Left hindlimb (tissue), 1 donor: Measurements from ENCODE around the gene FARP1.
A peak's percentile ranks its signal among the peaks of the same experiment; 100 is the strongest.
"Not testable (repeated sequence)": the region's sequence is repeated elsewhere in the genome, so short reads cannot be mapped to it uniquely, and the experiment has no call there.

Experiments
- DNase-seq: peaks from one replicate; pipeline ENCODE4 v3.0.0-alpha.2; 2018

The FARP1 gene

DNA sequence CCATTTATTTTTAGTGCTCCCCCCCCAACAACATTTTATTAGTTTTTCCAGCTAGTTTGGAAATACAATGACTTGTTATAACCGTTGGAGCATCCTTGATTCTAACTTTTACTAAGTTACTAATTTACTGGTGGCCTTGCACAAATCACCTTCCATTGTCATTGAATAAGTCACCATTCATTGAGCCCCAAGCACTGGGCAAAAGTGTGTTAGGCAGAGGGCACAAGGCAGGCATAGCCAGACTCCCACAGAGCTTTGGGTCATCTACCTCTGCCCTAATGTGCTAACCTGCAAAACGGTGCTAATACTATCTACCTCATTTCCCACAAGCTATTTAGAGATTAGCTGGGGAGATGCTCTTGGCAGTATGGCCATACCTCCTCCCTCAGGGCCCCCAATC is 120.9 kb downstream of the FARP1 start:
- DNase-seq = no peak

DNA sequence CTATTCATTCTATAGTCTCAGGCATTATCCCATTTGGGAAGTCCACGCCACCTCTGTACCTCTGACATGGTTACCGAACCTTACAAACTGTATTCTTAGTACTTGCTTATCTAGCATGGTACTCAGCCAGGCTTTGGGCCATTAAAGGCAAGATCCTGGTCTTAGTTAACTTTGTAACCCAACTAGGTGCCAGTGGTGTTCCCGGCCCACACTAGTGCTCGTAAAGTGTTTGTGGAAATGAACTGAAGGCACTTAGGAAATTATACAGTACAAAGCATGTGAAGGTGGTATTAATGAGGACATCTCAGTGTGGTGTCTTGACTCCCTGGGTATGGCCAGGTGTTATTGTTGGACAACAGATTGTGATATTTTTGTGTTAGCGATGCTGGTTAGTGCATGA is 122.0 kb downstream of the FARP1 start:
- DNase-seq = no peak

DNA sequence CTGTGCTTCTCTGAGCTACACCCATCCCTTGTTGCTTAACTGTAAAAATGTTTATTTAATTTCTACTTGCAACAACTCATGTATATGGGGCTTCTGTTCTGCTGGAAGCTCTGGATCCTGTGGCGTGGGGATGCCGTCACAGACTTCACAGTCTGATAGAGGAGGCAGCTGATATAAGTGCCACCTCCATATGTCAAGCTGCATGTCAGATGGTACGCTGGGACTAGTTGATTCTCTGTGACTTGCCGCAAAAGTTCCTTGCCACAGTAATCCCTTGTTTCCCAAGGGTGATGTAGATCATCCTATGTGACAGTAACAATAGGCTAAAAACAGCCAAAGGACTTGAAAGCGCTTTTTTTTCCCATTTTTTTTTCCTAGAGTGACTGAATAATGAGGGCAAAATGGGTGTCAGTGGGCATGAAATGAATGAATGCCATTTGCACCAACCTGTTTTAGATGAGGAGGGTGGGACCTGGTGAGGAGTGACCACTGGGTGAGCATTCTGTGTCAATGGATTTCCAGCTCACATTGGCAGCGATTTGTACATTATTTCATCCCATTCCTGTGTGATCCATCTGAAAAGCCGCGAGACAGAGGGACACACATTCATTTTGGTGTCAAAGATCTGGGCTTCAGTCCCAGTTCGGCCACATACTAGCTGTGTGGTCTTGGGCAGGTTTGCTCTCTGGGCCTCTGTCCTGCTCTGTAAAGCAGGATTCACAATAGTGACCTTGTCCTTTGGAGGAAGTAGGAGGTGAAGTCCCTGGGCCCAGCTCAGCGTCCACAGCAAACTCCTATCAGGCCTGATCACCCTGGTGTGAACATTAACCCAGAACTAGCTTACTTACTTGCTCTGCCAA is 123.0 kb downstream of the FARP1 start:
- DNase-seq = peak; percentile 65

DNA sequence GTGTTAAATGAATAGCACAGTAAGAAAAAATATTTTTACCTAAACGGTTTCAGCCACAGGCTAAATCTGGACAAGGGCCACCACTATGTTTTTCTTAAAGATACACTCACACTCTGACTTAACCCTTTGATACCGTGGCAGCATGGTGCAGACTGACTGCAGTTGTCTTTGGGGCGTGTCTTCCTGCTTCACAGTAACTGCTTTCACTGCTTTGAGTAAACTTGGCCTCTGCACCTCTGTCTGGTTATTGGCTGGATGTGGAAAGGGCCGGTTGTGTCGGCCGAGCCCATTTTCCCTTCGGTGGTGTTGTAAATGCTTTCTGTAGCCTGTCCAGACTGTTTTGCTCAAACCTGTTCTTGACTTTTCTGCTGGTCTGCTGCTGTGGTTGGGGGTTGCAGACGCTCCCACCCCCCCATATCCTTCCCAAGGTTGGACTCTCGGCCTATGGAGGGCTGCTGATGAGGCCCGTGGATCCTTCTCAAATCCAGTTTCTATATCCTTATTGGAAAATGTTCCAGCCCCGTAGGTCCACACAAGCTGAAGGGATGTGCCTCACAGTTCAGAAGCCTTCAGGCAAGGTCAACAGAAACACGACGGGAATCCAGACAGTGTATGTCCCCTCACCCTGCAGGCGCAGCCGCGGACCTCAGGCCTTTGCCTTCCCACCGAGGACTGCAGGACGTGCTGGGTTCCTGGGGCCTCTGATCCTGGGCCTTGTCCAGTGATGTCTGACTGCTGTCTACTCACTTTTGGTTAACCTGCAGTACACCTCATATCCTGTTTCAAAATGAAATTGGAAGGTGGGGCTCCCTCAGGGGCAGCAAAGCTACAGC is 124.4 kb downstream of the FARP1 start:
- peak; percentile 64 for DNase-seq

DNA sequence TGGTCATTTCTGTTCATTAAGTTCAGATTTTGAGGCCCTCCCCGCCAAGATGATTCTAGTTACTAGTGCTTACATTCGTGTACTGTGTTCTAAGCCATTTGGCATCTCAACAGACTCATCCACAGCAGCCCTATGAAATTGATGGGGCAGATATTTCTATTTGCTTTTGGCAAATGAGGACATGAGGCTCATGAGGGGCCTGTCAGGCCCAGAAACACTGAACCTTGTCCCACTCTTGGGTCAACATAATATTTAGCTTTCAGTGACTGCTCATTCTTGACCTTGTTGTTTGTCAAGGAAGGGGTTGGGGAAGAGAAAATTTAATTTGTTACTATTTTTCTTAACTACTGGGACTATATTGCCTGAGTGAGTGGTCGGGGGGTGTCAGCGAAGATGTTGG is 126.5 kb downstream of the FARP1 start:
- DNase-seq = no peak

DNA sequence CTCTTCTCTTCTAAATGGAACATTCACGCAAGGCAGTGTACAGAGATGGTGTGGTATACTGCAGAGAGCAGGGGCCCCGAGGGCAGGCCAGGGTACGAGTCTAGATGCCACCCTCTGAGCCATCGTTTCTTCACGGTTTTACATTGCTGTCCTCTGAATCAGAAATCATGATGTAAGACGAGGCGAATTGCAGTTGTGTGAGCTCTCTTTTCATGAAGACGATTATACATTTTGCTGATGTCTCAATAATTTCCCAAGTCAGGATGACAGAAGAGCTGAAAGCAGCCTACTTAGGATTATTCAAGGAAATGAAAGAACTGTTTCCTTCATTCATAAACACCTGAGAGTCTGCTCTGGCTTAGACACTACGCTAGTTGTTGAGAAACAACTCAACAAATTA is 127.9 kb downstream of the FARP1 start:
- no peak for DNase-seq

DNA sequence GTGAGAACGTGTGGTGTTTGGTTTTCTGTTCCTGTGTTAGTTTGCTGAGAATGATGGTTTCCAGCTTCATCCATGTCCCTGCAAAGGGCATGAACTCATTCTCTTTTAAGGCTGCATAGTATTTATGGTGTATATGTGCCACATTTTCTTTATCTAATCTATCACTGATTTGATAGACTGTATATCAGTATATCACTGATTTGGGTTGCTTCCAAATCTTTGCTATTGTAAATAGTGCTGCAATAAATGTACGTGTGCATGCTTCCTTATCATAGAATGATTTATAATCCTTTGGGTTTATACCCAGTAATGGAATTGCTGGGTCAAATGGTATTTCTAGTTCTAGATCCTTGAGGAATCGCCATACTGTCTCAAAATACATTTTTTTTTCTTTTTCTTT is 128.8 kb downstream of the FARP1 start:
- DNase-seq = not testable (repeated sequence)

DNA sequence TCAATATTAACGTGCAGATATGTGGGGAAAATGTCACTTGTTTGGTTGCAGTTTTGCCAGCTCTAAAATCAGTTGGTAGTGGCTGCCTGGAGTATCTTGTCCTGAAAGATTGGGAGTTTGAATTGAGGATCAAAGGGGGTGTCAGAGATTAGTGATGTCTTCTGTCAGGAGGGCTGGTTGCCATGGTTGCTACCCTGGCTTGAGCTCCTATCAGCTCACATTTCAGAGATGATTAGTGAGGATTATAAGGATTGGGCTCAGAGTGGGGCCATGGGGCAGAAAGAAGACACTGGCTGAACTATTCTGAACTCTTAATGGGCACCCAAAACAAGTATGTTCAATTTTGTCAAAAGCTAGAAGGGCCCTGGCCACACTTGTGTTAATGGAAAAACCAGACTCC is 129.7 kb downstream of the FARP1 start:
- DNase-seq = no peak

DNA sequence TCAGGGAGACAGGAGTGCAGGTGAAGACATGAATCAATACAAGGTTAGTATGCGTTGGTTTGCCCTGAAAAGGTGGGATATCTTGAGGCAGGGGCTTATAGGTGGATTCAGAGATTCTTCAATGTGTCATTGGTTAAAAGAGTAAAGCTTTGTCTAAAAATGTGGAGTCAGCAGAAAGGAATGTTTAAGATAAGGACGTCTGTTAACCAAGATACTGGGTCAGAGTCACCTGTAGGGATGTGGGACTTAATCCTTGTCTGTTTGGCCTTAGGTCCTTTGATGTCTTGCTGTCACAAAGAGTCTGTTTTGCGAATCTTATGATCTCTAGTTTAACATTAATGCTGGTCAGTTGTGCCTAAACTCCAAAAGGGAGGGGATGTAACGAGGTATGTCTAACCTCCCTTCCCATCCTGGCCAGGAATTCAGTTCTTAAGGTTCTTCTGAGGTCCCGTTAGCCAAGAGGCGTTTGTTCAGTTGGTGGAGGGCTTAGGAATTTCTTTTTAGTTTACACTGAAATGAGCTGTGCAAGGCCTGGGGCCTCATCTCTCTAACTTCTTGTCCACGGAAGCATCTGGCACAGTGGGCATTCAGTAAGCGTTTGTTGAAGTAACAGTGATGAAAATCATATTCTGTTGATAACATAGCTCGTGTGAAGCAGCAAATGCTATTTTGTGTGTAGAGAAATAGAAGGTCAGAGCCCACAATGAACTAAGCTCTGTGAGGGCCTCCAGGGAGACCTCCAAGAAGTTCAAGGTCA is 130.4 kb downstream of the FARP1 start:
- no peak for DNase-seq

DNA sequence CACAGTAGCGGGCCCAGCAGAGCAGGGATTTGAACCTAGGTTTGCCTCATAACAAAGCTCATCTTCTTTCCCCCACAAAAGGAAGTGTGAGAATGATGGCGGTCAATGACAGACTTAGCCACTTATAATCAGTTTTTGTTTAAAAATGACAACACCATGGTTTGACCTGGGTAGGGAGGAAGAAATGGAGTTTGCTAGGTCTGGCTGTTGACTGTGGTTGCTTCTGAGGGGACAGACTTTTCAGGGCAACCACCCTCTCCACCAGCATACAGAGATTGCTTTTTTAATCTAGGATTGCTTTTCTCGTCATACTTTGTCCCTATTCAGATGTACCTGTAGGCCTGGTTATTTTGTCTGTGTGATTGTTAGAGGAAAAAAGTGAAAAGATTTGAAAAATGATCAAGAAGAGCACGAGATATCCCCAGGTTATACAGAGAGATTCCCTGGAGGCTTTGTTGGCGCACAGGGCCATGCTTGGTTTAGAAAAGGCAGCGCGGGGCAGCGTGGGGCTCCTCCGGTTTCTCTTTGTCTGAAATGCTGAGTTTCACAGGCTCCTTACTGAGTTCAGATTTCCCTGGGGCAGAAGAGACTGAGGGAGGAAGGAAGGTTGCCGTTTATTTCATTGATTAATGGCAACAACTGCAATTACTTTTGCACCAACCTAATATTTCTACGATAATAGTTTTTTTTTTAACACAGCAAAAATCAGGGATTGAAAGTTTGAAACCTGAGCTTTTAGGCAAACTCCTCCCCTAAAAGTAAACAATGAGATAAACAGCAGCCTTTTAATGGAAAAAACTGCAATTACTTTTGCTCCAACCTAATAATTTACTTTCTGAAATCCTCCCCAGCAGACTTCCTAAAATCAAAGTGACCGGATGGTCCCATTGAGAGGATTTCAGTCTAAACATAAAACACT is 131.2 kb downstream of the FARP1 start:
- DNase-seq = no peak

DNA sequence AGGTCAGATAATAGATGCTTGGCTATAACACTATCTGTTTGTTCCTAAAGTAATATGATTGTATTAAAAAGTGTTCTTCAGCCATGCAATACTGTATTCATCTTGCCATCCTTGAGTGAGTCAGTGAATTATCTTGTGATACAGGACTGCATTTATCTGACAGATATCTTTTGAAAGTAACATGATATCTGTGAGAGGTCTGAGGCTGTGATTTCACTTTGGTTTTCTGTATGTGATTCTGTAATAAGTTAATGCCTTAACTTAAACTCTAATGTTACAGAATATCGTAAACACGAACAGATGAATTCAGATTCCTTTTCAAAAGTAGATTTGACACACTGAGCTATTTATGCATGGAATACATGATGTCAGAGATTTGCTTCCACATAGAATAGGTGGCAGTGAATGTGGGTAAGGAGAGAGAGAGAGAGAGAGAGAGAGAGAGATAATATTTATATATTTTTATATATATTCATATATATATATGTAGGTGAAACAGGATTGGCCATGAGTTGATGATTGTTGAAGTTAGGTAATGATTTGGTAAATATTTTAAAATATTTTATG is 132.1 kb downstream of the FARP1 start:
- no peak for DNase-seq

DNA sequence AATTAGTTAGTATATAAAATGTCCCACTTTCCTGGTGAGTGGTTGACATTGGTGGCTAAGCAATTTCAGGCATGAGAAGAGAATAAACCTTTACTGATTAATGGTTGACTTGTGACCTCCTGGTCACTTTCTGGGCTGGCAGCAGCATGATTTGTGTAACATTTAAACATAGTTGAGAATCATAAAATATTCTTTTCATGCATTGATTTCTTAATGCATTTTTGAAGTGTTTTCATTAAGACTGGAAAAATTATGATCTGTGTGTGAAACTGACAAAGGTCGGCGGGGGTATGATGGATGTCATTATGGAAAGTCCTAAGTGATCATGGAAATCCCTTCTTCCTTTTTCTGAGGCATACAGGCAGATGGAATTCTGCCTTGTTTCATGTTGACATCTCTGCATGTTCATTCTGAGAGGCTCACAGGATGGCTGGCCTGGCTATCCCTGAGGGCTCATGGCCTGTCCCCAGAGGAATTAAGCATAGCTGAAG is 132.8 kb downstream of the FARP1 start:
- no peak for DNase-seq

DNA sequence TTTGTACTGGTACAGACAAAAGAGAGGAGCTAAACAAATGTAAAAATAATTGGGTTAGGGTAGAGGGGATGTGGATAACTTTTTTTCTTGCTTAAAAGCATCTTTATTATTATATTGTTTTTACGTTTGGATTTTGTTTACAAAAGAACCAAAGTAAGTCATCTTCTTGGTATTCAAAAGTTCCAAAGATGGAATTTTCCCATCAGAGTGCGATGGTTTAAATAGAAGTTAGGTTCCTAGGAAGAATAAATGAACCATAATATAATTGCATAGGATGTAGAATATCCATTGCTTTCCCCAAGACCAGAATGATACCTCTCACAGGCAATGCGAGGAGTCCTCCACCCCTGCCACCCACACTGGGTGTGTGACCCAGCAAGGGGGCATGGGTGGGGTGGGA is 133.6 kb downstream of the FARP1 start:
- DNase-seq = no peak

DNA sequence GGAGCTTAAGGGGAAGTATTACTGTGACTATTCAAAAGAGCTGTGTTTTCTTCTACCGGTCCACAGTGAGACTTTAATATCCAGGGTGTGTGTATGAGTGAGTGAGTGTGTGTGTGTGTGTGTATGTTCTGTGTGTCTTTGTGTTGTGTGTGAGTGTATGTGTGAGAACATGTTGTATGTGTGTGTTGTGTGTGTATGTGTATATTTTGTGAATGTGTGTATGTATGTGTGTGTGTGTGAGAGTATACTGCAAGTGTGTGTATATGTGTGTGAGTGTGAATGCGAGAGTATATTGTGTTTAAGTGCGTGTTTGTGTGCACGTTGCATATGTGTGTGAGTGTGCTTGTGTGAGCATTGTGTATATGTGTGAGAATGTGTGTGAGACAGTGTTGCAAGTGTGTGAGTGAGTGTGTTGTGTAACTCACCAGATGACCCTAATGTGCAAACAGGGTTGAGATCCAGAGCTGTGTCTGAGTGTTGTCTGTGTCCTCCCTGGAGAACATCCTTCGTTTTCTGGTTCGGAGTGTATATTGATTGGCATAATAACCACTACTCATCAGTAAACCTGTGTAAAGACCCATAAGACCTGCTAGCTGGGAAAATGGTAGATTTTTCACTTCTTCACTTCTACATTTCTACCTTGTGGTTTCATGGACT is 135.3 kb downstream of the FARP1 start:
- no peak for DNase-seq

DNA sequence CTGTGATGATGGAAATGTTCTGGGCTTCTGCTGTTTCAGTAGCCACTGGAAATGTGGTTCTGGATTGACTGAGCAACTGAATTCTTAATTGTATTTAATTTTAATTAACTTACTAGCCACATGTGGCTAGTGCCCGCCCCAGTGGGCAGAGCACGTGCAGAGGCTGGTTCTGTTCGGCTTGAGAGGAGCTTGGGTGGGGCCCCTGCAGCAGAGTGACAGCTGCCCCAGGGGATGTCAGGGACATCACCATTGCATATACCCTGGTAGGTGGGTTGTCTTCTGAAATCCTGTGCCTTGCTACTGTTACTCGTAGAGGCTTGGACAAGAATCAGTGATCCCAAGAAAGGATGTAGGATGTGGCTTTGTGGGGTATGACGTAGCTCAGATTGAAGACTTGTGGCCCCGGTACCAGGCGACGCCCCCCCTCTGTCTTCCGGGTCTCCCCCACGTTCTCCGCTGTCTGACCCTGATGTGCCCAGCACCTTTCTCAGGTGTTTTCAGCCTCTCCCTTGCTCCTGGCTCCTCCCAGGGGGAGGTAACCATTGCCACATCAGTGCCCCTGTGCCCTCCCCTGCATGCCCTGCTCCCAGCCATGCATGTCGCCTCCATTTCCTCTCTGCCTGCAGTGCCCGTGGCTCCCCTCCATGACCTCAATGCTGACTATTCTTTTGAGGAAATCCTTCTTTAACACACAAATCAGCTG is 136.7 kb downstream of the FARP1 start:
- no peak for DNase-seq

DNA sequence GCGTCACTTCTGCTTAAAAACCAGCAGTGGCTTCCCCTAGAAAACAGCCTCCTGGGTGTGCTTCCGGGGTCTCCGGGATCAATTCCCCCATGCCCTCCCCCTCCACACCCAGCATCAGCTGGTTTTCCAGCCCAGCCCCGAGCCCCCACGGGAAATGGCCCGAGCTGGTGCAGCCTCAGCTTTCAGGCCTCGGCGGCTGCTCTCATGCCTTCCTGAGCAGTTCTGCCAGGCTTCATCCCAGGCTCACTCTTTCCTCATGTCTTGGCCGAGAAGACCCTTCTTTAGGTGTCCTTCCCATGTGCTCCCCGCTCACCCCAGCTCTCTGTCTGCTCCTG is 137.2 kb downstream of the FARP1 start:
- no peak for DNase-seq

DNA sequence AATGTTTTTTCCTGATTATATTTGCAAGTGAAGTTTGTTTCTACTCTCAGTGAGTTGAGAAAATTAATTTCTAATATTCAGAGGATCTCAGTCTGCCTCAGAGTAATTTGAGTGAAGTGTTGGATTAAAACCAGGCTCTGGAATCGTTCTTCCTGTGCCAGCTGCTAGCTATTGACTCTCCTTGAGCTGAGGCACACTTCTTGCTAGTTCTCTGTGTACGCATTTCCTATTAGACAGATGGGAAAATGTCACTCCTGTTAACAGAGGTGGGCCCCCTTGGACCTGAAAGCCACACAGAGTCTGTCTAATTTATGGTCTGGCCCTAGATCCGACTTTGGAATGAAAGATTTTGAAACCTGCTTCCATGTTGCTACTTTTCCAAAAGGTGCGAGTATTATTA is 141.8 kb downstream of the FARP1 start:
- DNase-seq = no peak

DNA sequence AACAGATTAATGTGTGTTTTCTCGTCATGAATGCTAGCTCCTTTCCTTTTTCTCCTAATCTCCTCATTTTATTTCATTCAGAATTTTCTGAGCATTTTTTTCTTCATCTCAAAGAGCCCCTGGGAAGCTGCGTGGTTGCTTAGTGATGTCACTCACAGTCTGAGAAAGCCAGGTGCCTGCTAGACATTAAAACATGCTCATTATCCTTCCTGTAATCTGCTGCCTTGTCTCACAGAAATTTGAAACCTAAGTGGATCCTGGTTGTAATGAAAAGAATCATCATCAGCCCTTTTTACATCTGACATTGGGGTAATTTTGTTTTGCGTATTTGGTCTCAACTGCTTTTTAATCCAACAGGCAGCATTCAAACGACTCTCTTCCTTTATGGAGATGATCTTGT is 142.4 kb downstream of the FARP1 start:
- DNase-seq = no peak

DNA sequence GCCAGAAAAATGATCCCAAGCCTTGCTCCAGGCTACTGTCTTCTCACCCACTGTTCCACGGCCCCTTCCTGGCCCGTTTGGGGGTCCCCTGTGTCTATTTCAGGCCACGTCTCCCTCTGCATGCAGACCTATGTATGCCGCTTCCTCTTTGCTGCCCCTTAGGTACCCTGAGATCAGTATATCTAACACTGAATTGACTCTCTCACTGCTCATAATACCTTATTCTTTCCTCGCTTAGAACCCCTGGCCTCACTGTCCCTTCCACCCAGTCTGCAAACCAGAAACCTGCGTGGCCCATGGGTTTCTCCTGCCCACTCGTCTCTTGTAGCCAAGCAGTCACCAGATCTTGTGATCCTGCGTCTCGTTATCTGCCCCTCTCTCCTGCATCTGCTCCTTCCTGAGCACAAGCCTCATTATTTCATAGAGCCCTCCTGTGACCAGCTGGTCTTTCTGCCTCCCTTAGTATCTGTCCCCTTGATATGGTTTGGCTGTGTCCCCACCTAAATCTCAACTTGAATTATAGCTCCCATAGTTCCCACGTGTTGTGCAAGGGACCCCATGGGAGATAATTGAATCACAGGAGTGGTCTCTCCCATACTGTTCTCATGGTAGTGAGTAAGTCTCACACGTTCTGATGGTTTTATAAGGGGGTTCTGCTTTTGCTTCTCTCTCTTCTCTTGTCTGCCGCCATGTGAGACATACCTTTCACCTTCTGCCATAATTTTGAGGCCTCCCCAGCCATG is 143.1 kb downstream of the FARP1 start:
- no peak for DNase-seq

DNA sequence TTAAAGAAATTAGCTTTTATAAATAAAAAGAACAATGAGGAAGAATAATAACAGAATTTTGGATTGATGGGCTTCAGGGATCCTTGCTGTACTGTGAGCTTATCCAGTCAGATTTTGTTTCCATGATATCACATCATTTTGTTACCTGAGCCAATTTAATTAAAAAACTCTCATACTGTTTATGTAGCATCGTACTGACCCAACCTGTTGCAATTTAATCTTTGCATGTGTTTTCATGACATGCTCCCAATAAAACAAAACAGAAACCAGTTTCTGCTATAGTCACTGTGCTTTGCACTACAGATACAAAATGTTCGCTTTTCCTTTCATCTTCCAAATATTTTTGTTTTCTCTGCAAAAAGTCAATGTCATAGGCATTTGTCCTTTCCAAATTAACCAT is 143.9 kb downstream of the FARP1 start:
- DNase-seq = no peak
